ELF-1 (cell line): ENCODE data around the gene BICRAL.
"Not testable (repeated sequence)": the region's sequence is repeated elsewhere in the genome, so short reads cannot be mapped to it uniquely, and the experiment has no call there.

Experiments
- DNase-seq: peaks from one replicate; pipeline ENCODE4 v3.0.0-alpha.2; 2016; ENCODE audit warnings: low read depth, low spot score

Gene BICRAL, protein sequence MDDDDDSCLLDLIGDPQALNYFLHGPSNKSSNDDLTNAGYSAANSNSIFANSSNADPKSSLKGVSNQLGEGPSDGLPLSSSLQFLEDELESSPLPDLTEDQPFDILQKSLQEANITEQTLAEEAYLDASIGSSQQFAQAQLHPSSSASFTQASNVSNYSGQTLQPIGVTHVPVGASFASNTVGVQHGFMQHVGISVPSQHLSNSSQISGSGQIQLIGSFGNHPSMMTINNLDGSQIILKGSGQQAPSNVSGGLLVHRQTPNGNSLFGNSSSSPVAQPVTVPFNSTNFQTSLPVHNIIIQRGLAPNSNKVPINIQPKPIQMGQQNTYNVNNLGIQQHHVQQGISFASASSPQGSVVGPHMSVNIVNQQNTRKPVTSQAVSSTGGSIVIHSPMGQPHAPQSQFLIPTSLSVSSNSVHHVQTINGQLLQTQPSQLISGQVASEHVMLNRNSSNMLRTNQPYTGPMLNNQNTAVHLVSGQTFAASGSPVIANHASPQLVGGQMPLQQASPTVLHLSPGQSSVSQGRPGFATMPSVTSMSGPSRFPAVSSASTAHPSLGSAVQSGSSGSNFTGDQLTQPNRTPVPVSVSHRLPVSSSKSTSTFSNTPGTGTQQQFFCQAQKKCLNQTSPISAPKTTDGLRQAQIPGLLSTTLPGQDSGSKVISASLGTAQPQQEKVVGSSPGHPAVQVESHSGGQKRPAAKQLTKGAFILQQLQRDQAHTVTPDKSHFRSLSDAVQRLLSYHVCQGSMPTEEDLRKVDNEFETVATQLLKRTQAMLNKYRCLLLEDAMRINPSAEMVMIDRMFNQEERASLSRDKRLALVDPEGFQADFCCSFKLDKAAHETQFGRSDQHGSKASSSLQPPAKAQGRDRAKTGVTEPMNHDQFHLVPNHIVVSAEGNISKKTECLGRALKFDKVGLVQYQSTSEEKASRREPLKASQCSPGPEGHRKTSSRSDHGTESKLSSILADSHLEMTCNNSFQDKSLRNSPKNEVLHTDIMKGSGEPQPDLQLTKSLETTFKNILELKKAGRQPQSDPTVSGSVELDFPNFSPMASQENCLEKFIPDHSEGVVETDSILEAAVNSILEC

DNA sequence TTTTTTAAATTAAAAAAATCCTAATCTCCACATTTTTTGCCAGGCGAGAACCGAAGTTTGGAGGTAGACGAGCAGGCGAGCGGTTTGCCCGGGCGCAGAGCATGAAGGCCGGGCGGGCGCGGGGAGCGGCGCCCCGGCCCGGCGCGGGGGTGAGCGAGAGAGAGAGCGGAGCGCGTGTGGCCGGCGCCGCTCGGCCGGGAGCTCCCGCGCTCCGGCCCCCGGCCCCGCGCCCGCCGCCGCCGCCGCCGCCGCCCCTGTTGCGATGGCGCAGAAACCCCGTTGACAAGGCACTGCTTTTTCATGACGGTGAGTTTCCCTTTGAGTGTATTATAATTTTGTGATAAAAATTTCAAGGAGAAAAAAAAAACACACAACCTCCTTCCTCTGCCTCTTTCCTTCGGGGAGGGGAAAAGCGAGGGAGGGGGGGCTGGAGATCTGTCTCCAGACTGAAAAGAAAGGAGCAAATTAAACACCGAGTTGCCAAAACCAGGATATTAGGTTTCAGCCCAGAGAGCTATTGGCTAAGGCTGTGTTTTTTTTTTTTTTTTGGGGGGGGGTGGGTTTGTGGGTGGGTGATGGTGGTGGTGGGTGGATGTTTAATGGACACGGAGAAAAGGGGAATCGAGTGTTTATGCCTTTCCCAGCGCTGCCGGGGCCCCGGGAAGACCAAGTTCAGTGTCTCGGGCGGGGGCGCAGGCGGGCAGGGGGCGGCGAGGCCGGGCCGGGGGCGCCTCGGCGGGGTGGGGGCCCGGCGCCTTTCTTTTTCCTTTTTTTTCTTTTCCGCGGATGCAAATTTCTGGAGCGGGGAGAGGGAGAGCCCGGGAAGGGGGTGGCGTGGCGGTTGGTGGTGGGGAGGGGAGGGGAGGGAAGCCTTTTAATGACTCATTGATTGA is at the start of gene BICRAL:
TSS of gene BICRAL (plus strand) at position 257 of the 893 bp plus-strand sequence. CDS start 39,971 bp downstream, outside the sequence.
- DNase-seq = peak; percentile 58

DNA sequence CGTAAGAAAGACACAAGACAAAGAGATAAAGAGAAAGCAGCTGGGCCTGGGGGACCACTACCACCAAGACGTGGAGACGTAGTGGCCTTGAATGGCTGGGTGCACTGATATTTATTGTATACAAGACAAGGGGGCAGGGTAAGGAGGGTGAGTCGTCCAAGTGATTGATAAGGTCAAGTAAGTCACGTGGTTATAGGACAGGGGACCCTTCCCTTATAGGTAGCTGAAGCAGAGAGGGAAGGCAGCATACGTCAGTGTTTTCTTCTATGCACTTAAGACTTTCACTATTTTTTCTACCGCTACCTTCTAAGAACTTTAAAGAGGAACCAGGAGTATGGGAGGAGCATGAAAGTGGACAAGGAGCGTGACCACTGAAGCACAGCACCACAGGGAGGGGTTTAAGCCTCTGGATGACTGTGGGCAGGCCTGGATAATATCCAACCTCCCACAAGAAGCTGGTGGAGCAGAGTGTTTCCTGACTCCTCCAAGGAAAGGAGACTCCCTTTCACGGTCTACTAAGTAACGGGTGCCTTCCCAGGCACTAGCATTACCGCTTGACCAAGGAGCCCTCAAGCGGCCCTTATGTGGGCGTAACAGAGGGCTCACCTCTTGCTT is 47.9 kb upstream of the BICRAL start:
- DNase-seq = not testable (repeated sequence)

DNA sequence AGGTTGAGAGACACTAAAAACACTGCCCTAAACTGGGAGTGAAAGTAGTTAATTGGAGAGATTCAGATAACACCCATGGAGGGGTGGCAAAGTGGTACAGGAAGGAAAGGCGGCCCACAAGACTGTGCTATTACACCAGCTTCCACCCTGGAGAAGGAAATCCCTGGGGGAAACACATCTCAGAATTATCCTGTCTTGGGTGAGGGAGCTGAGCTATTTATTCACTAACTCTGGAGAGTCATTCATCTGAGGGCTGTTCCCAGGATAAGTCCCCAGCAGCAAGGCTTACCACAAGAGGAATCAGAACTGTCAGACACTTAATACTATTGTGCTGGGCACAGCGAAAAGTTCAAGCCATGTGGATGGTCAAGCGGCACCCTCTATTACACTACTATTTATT is 45.9 kb upstream of the BICRAL start:
- DNase-seq = no peak

DNA sequence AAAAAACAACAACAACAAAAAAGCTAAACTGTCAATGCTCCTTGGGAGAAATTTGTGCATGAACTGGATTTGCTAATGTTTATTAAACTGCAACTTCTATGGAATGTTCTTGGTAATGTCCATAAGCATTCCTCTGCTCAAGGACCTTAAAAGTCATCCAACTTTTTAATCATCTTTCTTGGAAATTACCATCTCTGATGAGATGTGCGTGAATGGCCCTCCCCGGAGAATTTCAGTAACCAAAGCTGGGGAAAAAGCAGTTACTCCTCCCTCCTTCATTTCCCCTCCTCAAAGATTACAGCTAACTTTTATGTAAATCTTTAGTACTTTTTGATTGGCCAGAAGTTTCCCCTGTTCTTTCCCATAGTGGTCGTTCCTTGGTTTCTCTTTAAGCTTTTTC is 41.1 kb upstream of the BICRAL start:
- no peak for DNase-seq

DNA sequence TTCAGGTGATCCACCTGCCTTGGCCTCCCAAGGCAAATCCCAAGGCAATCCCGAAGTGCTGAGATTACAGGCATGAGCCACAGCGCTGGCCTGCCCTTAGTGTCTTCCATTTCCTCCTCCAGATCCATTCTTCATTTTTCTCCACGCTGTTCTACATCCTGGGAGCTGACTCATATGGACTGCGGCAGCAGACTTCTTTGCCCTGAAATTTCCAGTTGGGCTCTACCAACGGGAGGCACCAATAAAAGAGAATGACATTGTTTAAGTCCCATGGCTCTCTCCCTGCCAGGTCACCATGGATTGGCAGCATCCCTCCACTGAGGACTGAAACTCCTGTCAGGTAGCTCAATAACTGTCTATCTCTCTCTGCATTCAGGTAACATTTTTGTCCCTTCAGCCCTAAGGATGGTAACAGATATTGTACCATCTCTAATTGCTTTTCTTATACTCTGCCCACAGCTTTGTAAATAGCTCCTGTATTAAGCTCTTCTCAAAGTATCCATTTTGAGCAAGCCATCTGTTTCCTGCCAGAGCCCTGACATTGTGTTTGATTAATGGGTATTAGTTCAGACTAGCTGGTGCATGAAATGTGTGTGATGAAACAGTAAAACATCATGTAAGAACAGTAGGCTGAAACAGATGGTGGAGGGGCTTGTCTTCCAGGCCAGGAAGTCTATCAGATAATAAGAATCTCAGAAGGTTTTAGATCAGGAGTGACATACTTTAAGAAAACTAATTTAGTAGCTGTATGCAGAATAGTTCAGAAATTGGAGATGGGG is 39.5 kb upstream of the BICRAL start:
- DNase-seq = no peak

DNA sequence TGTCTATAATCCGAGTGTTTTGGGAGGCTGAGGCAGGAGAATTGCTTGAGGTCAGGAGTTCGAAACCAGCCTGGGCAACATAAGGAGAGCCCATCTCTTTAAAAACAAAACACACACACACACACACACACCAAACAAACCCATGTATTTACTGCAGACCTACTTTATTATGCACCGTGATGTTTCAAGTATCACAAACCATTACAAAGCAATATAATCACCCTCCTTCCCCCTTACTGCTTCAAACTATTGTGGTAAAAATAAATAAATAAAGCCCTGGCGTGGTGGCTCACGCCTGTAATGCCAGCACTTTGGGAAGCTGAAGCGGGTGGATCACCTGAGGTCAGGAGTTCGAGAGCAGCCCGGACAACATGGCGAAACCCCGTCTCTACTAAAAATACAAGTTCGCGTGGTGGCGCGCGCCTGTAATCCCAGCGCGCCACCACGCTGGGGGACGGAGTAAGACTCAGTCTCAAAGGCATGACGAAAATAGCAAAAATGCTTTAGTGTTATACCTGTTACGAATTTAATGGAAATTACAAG is 37.4 kb upstream of the BICRAL start:
- DNase-seq = peak; percentile 23

DNA sequence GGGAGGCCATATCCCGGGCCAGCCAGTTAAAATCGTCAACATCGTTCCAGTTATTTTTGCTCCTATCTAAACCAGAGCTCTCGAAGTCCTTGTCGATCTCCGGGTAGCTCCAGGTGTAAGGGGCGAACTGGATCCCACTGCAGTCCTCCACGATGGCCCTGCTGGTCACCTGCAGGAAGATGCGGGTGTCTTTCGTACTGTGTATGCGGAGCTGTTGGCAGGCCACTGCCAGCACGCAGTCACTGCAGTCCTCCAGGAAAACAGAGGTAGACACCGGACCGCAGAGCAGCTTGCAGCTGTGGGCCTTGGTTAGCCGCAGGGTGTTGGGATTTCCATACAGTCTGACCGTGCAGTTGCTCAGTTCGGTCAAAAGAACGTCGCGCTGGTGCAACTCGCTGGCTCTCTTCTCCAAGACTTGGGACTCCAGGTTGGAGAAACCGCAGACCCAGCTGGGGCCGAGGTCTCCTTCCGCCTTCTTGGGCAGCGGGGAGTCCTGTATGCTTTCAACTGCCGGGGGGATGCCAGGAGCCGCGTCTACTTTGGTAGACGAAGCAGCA is 36.7 kb upstream of the BICRAL start:
- peak; percentile 72 for DNase-seq

DNA sequence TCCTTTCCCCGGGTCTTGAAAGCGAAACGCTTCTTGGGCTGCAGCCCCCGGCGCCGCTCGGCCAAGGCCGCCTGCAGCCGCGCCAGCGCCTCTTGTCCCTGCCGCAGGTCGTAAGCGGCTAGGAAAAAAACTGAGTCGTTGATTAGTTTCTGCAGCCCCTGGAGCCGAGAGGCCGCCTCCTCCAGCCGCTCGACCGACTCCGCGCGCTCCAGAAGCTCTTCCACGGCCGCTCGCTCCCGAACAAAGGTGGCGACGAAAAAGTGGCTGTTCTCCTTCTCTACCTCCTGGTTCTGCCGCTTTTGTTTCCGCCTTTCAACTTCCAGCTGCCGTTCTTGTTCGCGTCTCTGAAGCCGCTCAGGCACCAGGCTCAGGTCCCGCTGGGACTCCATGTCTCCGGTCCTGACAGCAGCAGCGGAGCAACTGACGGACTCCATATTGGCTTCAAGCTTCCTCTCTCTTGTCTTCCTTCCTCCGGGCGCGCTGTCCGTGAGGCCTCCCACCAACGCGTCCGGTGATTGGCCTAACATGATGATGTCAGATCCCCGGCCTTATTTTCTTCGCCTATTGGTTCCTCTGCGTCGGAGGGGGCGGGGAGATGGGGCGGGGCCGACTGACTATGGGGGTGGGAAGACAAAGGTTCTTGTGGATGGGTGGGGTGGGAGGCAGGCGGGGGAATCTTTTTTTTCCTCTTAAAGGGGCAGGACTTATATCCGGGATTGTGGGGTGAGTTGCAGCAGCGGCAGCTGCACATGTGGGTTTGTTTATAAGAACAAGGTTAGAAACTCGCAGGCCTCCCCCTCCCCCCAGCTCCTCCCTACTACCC is 36.0 kb upstream of the BICRAL start, which contains the start of gene TBCC:
TSS of gene TBCC (minus strand) at position 464 of the 823 bp plus-strand sequence. CDS start at position 434, 30 bp downstream.
- DNase-seq = peak; percentile 97

DNA sequence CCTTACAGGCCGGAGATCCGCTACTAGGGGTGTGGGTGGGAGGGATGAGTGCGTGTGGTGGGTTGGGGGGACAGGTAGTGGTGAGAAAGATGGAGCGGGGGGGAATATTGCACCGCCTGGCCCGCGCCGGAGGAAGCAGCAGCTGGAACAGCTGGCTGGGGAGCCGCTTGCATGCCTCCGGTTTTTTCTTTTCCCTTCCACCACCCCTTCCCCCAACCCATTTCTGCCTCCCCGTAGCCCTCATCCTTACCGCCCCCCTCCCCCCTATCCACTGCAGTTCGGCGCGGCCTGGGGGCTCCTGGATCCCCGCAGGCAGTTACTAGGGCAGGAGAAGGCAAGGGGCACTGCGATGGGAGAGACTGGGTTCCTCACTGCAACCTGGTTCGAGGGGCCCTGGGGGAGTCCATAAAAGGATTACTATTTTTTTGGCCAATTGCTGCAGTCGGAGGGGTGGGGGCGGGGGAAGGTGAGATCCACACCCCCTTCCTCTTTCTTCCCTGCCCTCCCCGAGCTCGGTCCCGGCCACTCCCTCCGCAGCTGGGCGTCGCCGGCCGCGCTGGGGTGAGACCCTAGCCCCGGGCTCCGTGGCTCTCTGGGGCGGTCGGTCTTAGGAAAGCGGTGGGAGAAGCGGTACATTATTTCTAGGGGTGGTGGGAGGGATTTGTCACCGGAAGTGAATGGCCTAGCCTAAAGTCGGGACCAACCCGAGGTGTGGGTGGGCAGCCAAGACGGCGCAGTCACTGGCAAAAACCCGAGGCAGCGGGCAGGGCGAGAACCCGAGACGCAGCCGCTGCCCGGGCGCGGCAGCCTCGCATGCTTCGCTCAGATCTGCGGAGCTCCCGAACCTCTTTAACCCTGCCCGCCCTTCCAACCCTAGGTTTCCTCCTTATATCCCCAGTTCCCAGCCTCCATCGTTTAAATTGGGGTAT is 35.1 kb upstream of the BICRAL start:
- peak; percentile 98 for DNase-seq

DNA sequence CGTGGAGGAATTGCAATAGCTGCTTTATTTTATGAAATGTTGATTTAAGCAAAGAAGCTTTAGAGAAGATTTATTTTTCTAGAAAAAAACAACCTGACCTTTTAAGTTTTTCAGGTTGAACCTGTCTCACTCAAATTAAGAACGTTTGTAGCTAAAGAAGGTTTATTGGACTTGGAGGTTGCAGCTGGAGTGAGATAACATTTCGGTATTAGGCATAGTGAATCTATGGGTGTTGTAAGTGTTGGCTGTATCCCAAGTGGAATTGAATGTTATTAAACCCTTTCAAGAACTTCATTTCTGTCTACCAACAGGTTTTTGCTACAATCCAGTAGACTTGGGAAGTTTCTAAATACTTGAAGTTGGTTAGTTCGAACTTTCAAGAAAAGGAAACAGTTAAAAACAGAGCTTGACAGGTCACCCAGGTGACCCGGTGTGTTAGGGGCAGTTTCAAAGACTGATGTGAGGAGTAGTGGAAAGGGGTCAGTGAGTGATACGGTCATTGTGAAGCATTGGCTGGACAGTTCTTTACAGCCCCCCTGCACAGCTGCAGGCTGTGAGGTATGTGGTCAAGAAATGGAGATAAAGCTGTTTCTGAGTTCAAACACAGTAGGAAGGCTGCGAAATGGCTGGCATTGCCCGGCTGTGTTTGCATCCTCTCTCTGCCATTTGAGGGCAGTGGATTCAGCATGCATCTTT is 33.5 kb upstream of the BICRAL start:
- no peak for DNase-seq

DNA sequence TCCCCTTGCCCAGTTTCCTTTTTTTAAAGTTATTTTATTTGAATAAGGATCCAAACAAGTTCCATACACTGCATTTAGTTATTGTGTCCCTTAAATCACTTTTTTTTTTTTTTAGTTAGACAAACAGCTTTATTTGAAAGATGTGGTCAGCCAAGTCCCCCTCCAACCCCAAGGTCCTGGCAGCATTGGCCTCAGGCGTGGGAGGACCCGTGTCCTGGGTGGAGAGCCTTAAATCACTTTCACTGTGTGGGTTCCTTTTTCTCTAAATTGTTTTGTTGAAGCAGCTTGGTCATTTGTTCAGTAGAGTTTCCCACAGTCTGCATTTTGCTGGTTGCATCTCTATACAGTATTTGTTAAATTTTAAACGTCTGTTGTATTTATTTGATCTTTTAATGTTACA is 30.8 kb upstream of the BICRAL start:
- no peak for DNase-seq

DNA sequence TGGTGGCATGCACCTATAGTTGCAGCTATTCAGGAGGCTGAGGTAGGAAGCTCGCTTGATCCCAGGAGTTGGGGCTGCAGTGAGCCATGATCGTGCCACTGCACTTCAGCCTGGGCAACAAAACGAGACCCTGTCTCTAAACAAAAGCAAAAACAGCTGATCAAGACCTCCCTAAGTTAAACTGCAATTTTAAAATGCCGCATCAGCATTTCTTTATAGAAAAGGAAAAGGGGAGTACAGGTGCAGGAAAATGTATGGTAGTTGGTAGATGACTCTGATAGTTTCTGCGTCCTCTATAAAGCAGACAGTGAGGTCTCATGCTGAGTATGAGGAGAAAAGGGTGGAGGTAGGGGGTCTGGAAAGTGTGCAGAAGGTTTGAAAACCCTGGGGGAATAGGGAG is 27.1 kb upstream of the BICRAL start:
- no peak for DNase-seq

DNA sequence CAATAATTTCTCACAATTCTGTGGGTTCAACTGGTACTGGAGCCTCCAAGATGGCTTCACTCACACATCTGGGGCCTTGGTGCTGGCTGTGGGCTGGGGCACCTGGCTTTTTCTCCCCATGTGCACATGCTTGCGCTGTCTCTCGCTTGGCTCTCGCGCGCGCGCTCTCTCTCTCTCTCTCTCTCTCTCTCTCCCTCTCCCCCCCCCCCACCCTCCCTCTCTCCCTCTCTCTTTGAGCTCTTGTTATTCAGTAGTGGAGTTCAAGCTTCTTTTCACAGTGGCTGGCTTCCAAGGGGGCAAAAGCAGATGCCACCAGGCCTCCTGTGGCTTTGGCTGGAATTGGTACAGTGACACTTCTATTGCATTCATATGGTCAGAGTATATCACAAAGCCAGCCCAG is 25.1 kb upstream of the BICRAL start:
- DNase-seq = peak; percentile 55

DNA sequence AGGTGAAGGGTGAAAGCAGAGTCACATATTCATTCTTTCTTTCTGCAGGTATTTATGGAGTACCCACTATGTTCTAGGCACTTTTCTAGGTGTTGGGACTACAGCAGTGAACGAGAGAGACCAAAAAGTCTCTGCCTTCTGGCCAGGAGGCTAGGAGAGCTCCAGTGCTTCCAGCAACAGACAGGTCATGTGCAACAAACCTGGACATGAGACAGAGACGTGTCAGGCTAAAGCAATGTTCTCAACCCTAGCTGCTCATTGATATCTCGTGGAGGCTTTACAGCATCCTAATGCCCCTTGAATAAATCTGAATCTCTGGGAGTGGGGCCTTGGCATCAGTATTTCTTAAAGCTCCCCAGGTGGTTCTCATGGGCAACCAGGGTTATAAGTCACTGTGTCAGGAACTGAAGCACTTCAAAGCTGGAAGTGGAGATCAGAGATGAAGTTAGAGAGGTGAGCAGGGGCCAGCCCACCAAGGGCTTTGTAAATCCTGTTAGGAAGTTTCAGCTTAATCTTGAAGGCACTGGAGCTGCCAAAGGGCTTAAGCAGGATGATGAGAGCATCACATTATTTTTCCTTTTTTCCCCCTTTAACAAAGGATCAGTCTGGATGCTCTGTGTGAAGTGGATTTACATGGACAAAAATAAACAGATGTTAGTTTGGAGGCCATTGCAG is 23.0 kb upstream of the BICRAL start:
- no peak for DNase-seq

DNA sequence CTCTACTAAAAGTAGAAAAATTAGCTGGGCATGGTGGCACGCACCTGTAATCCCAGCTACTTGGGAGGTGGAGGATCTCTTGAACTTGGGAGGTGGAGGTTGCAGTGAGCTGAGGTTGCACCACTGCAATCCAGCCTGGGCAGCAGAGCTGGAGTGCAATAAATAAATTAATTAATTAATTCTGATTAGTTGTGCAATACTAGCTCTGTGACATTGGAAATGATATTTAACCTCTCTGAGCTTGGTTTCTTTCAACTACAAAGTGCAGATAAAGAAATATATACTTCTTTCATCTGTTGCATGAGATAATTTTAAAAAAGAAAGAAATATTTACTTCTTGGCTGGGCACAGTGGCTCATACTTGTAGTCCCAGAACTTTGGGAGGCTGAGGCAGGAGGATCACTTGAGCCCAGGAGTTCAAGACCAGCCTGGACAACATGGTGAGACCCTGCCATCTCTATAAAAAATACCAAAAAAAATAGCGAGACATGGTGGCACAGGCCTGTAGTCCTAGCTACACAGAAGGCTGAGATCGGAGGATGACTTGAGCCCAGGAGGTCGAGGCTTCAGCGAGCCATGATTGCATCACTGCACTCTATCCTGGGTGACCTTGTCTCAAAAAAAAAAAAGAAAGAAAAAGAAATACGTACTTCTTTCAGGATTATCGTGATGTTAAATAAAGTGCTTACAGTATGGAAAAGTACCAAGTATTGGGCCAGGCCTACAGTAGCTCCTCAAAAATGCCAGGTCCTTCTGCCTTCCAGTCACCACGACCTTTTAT is 20.4 kb upstream of the BICRAL start:
- no peak for DNase-seq
